ENCODE data around the gene PLLP. TPM values are rescaled to one million over a fixed set of nuclear protein-coding genes. Genes with fewer than 3 reads are reported as not detected.

The PLLP gene
- total RNA-seq, 1 donor from 2014 or later = 0.30 TPM

DNA sequence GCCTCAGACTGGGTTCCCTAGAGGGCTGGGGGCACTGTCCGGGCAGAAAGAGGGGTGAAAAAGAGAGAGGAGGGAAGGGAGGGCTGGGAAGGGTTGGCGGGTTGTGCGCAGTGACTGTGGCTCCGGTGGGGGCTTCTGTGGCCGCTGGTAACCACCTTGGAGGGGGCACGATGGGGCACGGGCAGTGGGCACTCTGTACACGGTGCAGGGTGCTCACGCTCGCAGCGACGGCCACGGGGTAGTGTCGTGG is 588 bp downstream of the PLLP start:
- H3K4me3 Mint-ChIP-seq (ENCODE audit: unreplicated experiment) = peak overlapping the region; percentile 66
- no peak for DNase-seq (ENCODE audit: extremely low spot score, unreplicated experiment)
- no peaks in the 10 kb centered on the region for H3K36me3 Mint-ChIP-seq (ENCODE audit: unreplicated experiment)
- TF ChIP-seq CTCF (IDR thresholded peaks at IDR 0.05) = no peak
- peaks cover 12% of the 10 kb centered on the region for H3K4me1 Mint-ChIP-seq (ENCODE audit: unreplicated experiment)
- no peak overlapping the region for H3K27ac Mint-ChIP-seq (ENCODE audit: unreplicated experiment)
- H3K9me3 Mint-ChIP-seq (ENCODE audit: unreplicated experiment) = no peaks in the 10 kb centered on the region
- peaks cover 3% of the 10 kb centered on the region for H3K27me3 Mint-ChIP-seq (ENCODE audit: unreplicated experiment)

DNA sequence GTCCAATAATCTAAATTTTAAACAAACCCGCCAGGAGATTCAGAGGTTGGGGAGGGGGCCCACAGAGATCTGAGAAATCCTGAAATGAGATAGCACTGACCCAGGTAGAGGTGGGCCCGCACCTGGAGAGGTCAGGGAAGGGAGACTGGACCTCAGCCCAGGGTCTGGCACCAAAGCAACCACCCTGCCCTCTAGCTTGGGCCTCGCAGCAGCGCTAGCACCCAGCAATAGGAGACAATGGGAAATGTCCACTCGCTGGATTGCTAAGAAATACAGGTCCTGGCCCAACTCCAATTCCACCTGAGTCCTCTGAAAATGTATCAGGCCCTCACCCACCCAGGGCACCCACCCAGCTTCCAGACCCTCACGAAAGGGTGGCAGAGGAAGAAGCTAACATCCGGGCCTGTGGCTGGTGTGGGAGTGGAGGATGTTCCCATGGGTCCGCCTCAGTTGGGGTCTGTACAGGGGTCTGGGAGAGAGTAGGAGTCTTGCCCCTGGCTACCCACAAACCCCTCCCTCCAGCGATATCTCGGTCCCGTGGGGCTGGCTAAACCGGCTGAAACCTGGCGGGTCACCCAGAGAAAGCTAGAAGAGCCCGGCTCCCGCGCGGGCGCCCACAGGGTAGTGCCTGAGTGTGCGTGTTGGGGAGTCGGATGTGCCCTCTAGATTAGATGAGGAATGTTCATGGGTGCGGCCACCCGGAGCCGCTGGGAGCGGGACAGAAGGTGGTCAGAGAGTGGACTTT is 1.1 kb downstream of the PLLP start:
- DNase-seq (ENCODE audit: extremely low spot score, unreplicated experiment) = no peak
- H3K27me3 Mint-ChIP-seq (ENCODE audit: unreplicated experiment) = peaks cover 3% of the 10 kb centered on the region
- no peak overlapping the region for H3K27ac Mint-ChIP-seq (ENCODE audit: unreplicated experiment)
- H3K36me3 Mint-ChIP-seq (ENCODE audit: unreplicated experiment) = no peaks in the 10 kb centered on the region
- peak overlapping the region; percentile 66 for H3K4me3 Mint-ChIP-seq (ENCODE audit: unreplicated experiment)
- H3K9me3 Mint-ChIP-seq (ENCODE audit: unreplicated experiment) = no peaks in the 10 kb centered on the region
- peaks cover 12% of the 10 kb centered on the region for H3K4me1 Mint-ChIP-seq (ENCODE audit: unreplicated experiment)
- no peak for TF ChIP-seq CTCF (IDR thresholded peaks at IDR 0.05)

DNA sequence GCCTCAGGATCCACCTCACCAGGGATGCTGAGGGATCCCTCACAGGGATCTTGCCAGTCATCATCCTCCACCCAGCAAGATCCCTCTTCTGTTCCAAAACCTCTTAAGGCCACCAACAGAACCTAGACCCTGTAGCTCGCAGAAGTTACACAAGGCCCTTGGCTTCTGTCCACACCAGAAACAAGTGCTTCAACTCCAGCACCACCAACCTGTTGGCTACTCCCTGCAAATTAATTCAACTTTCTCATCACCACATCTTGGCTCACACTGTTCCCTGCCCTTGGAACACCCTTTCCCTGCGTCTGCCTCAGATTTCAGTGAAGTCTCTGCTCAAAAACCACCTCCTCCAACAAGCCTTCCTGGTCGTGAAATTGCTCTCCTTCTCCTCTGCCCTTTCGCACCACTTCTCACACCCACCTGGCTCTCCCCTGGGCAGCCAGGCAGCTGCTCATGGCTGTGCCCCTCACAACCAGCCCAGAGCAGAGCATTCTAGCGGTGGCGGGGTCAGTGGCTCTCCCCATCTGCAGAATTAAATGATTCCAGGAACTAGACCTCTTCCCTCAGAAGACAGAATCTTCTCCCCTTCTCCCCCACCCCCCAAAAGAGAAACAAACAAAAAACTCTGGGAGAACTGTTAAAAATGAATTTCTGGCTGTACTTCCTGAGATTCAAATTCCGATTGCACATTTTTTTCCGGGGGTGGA is 1.8 kb downstream of the PLLP start:
- Mint-ChIP-seq H3K4me3 (ENCODE audit: unreplicated experiment) (no peak overlapping the region), H3K36me3 (ENCODE audit: unreplicated experiment) (no peaks in the 10 kb centered on the region), H3K27ac (ENCODE audit: unreplicated experiment) (no peak overlapping the region), H3K9me3 (ENCODE audit: unreplicated experiment) (no peaks in the 10 kb centered on the region), H3K4me1 (ENCODE audit: unreplicated experiment) (peaks cover 18% of the 10 kb centered on the region), H3K27me3 (ENCODE audit: unreplicated experiment) (peaks cover 3% of the 10 kb centered on the region)
- no peak for DNase-seq (ENCODE audit: extremely low spot score, unreplicated experiment)
- TF ChIP-seq CTCF (IDR thresholded peaks at IDR 0.05) = no peak

GRCh38 chr16:57281791-57282190 is 2.7 kb downstream of the PLLP start:
- peaks cover 25% of the 10 kb centered on the region for H3K4me1 Mint-ChIP-seq (ENCODE audit: unreplicated experiment)
- no peaks in the 10 kb centered on the region for H3K36me3 Mint-ChIP-seq (ENCODE audit: unreplicated experiment)
- H3K27ac Mint-ChIP-seq (ENCODE audit: unreplicated experiment) = no peak overlapping the region
- no peak for DNase-seq (ENCODE audit: extremely low spot score, unreplicated experiment)
- H3K4me3 Mint-ChIP-seq (ENCODE audit: unreplicated experiment) = no peak overlapping the region
- no peaks in the 10 kb centered on the region for H3K9me3 Mint-ChIP-seq (ENCODE audit: unreplicated experiment)
- TF ChIP-seq CTCF (IDR thresholded peaks at IDR 0.05) = no peak
- H3K27me3 Mint-ChIP-seq (ENCODE audit: unreplicated experiment) = peaks cover 3% of the 10 kb centered on the region

GRCh38 chr16:57279780-57280638 is 4.5 kb downstream of the PLLP start:
- no peak overlapping the region for H3K4me3 Mint-ChIP-seq (ENCODE audit: unreplicated experiment)
- no peaks in the 10 kb centered on the region for H3K9me3 Mint-ChIP-seq (ENCODE audit: unreplicated experiment)
- peaks cover 3% of the 10 kb centered on the region for H3K27me3 Mint-ChIP-seq (ENCODE audit: unreplicated experiment)
- no peak for DNase-seq (ENCODE audit: extremely low spot score, unreplicated experiment)
- peaks cover 29% of the 10 kb centered on the region for H3K4me1 Mint-ChIP-seq (ENCODE audit: unreplicated experiment)
- no peaks in the 10 kb centered on the region for H3K36me3 Mint-ChIP-seq (ENCODE audit: unreplicated experiment)
- TF ChIP-seq CTCF (IDR thresholded peaks at IDR 0.05) = no peak
- H3K27ac Mint-ChIP-seq (ENCODE audit: unreplicated experiment) = no peak overlapping the region
